Keratinocyte (primary cell): Measurements from ENCODE around the gene CCDC87. TPM values are rescaled to one million over a fixed set of nuclear protein-coding genes. Genes with fewer than 3 reads are reported as not detected.

ENCODE experiments used
- DNase-seq: peaks from one replicate; pipeline ENCODE4 v3.0.0-alpha.2; 2011; ENCODE audit warnings: low read depth, missing footprints, low spot score
- FAIRE-seq: peaks from 2 replicates; lab custom pipeline; 2011; peaks lifted over from hg19 to GRCh38; lab: Jason Lieb, UNC
- H2AFZ ChIP-seq: 2 replicates; pipeline ENCODE4 v1.6.0; 2012; ENCODE audit warnings: low read length, control low read depth, inconsistent platforms; ENCODE audit not compliant: control insufficient read depth
- H3K27ac ChIP-seq: 2 replicates; pipeline ENCODE4 v1.5.1; 2011; ENCODE audit warnings: low read length; ENCODE audit not compliant: control insufficient read depth, insufficient read depth
- H3K27me3 ChIP-seq: 3 replicates; pipeline ENCODE4 v1.6.0; 2011; ENCODE audit warnings: low read length; ENCODE audit not compliant: control insufficient read depth, insufficient read depth; ENCODE audit errors: extremely low read depth
- H3K36me3 ChIP-seq, 2 experiments: 2 replicates in 1 of 2; 3 replicates in 1 of 2; pipeline ENCODE4 v1.5.1; 2011; ENCODE audit warnings: low read length in 2 of 2, mild to moderate bottlenecking in 1 of 2; ENCODE audit not compliant: control insufficient read depth in 2 of 2, insufficient read depth in 2 of 2; ENCODE audit errors: extremely low read depth in 1 of 2
- H3K4me1 ChIP-seq: 3 replicates; pipeline ENCODE4 v1.5.1; 2011; ENCODE audit warnings: low read length; ENCODE audit not compliant: control insufficient read depth, insufficient read depth; ENCODE audit errors: extremely low read depth
- H3K4me2 ChIP-seq: 3 replicates; pipeline ENCODE4 v1.6.0; 2011; ENCODE audit warnings: low read depth, low read length; ENCODE audit not compliant: control insufficient read depth, insufficient read depth; ENCODE audit errors: extremely low read depth
- H3K4me3 ChIP-seq, 3 experiments: fragments of 200-600 bp in 1 of 3; sonication (generic) in 1 of 3; 2 replicates in 2 of 3; 3 replicates in 1 of 3; pipeline ENCODE4 v1.5.1; 2011 to 2016; ENCODE audit warnings: low read length in 3 of 3, mild to moderate bottlenecking in 3 of 3, control low read depth in 2 of 3, inconsistent platforms in 1 of 3, low read depth in 1 of 3, mixed read lengths in 1 of 3, mixed run types in 1 of 3, moderate library complexity in 1 of 3; ENCODE audit not compliant: control insufficient read depth in 2 of 3, insufficient read depth in 2 of 3; ENCODE audit errors: extremely low read depth in 1 of 3
- H3K79me2 ChIP-seq: 2 replicates; pipeline ENCODE4 v1.6.0; 2012; ENCODE audit warnings: low read length; ENCODE audit not compliant: control insufficient read depth, insufficient read depth
- H3K9ac ChIP-seq: 3 replicates; pipeline ENCODE4 v1.6.0; 2011; ENCODE audit warnings: low read length; ENCODE audit not compliant: control insufficient read depth, insufficient read depth; ENCODE audit errors: extremely low read depth
- H3K9me1 ChIP-seq: 3 replicates; pipeline ENCODE4 v1.6.0; 2011; ENCODE audit warnings: low read length; ENCODE audit not compliant: control insufficient read depth, insufficient read depth; ENCODE audit errors: extremely low read depth
- H3K9me3 ChIP-seq: 2 replicates; pipeline ENCODE4 v1.5.1; 2012; ENCODE audit warnings: low read depth, low read length; ENCODE audit not compliant: control insufficient read depth
- H4K20me1 ChIP-seq: 3 replicates; pipeline ENCODE4 v1.6.0; 2011; ENCODE audit warnings: low read length; ENCODE audit not compliant: control insufficient read depth, insufficient read depth; ENCODE audit errors: extremely low read depth
- CTCF ChIP-seq, 3 experiments: IDR thresholded peaks in 1 of 3; conservative IDR thresholded peaks in 1 of 3; optimal IDR thresholded peaks in 1 of 3; 2 replicates in 2 of 3; 3 replicates in 1 of 3; pipeline versions ENCODE3 to v1.5.1; 2011; ENCODE audit warnings: low read length in 3 of 3, mild to moderate bottlenecking in 3 of 3, moderate library complexity in 2 of 3, control low read depth in 1 of 3, inconsistent platforms in 1 of 3; ENCODE audit not compliant: insufficient read depth in 2 of 3; ENCODE audit errors: extremely low read depth in 1 of 3
- EZH2 ChIP-seq: IDR thresholded peaks from one replicate; pipeline ENCODE4 v1.6.1; 2012; ENCODE audit warnings: inconsistent platforms, mild to moderate bottlenecking, low read length, moderate library complexity
- dilution Hi-C: fragments of 300-500 bp; cut with MboI; formaldehyde crosslinking; loops from one replicate; pipeline ENCODE4 v1.7.0; 2020; ENCODE audit warnings: low sequenced_read_pairs; ENCODE audit not compliant: extremely low pct_ligation_motif_present
- polyA plus RNA-seq, 5 experiments: library from polyadenylated mRNA; depleted of rRNA in 3 of 5; stranded (reverse) in 3 of 5; stranded (forward) in 1 of 5; unstranded in 1 of 5; fragments of >200 nt; gene quantifications; 1 replicate in 1 of 5; 2 replicates in 3 of 5; 3 replicates in 1 of 5; pipeline versions ENCODE4 v1.2.1 to v1.2.3, GENCODE V29; 2011 to 2012; ENCODE audit warnings: missing spikeins in 2 of 5, low read depth in 1 of 5, low replicate concordance in 1 of 5

The CCDC87 gene
- polyA plus RNA-seq, 1 donor (not counting 4 experiments of a cell fraction or from before 2014, with no cell fraction given) = 0.07 TPM

GRCh38 chr11:66562907-66563583 is 29.8 kb downstream of the CCDC87 start:
- Histone ChIP-seq H2AFZ (no peak overlapping the region), H3K27ac (no peak overlapping the region), H3K4me3 (no peak overlapping the region), H3K36me3 (no peaks in the 10 kb centered on the region), H3K4me2 (no peak overlapping the region), H3K27me3 (peaks cover 25% of the 10 kb centered on the region), H3K4me1 (no peaks in the 10 kb centered on the region), H3K9ac (no peak overlapping the region), H3K79me2 (no peaks in the 10 kb centered on the region), H4K20me1 (no peaks in the 10 kb centered on the region), H3K9me1 (no peaks in the 10 kb centered on the region), H3K9me3 (no peaks in the 10 kb centered on the region)
- dilution Hi-C loops = no loop called here
- DNase-seq = no peak
- TF ChIP-seq EZH2 (no peak), CTCF (optimal IDR thresholded peaks at IDR 0.05 in 1 of 3, IDR thresholded peaks at IDR 0.05 in 1 of 3, conservative IDR thresholded peaks at IDR 0.05 in 1 of 3; ENCODE audit: extremely low read depth in 1 of 3, insufficient read depth in 2 of 3, low read length in 3 of 3) (no peak)
- no peak for FAIRE-seq

GRCh38 chr11:66562275-66562674 is 30.6 kb downstream of the CCDC87 start:
- no peaks in the 10 kb centered on the region for H4K20me1 ChIP-seq
- no peaks in the 10 kb centered on the region for H3K36me3 ChIP-seq
- H3K4me1 ChIP-seq = no peaks in the 10 kb centered on the region
- no peak for TF ChIP-seq CTCF (optimal IDR thresholded peaks at IDR 0.05 in 1 of 3, IDR thresholded peaks at IDR 0.05 in 1 of 3, conservative IDR thresholded peaks at IDR 0.05 in 1 of 3; ENCODE audit: extremely low read depth in 1 of 3, insufficient read depth in 2 of 3, low read length in 3 of 3)
- DNase-seq (no peak), FAIRE-seq (no peak)
- no peak overlapping the region for H3K4me2 ChIP-seq
- H2AFZ ChIP-seq = no peak overlapping the region
- H3K79me2 ChIP-seq = no peaks in the 10 kb centered on the region
- no peaks in the 10 kb centered on the region for H3K9me3 ChIP-seq
- H3K9me1 ChIP-seq = no peaks in the 10 kb centered on the region
- no peak overlapping the region for H3K27ac ChIP-seq
- no peak overlapping the region for H3K4me3 ChIP-seq
- H3K27me3 ChIP-seq = peaks cover 23% of the 10 kb centered on the region
- dilution Hi-C loops = no loop called here
- H3K9ac ChIP-seq = no peak overlapping the region
